A549 (cell line): ENCODE measurements around the gene EPB42.

Source experiments
- CBX2 ChIP-seq: fragments of 200-600 bp; sonication (generic); IDR thresholded peaks from 2 replicates; pipeline ENCODE4 v1.6.1; 2016; ENCODE audit warnings: low read depth, mild to moderate bottlenecking, borderline replicate concordance
- CEBPB ChIP-seq, 2 experiments: fragments of >200 bp in 1 of 2; sonication (Bioruptor Twin) in 1 of 2; formaldehyde crosslinking in 1 of 2; IDR thresholded peaks; 2 replicates each; pipeline ENCODE4 v1.6.1; 2012 to 2016
- EP300 ChIP-seq, 2 experiments: fragments of >200 bp; sonication (Bioruptor Twin); formaldehyde crosslinking; IDR thresholded peaks; 2 replicates in 1 of 2; 3 replicates in 1 of 2; pipeline ENCODE4 v1.6.1; 2016 to 2017
- MAX ChIP-seq: IDR thresholded peaks from 2 replicates; pipeline ENCODE4 v1.6.1; 2012
- MAZ ChIP-seq: fragments of 150-350 bp; IDR thresholded peaks from 2 replicates; pipeline ENCODE4 v1.6.1; 2014; ENCODE audit warnings: antibody characterized with exemption, low read depth, low read length, borderline replicate concordance
- POLR2A ChIP-seq: IDR thresholded peaks from 2 replicates; pipeline ENCODE4 v1.6.1; 2012; ENCODE audit warnings: mild to moderate bottlenecking, low read length
- RAD21 ChIP-seq, 2 experiments: fragments of >200 bp in 1 of 2; sonication (Bioruptor Twin) in 1 of 2; formaldehyde crosslinking in 1 of 2; IDR thresholded peaks in 1 of 2; conservative IDR thresholded peaks in 1 of 2; 2 replicates in 1 of 2; 3 replicates in 1 of 2; pipeline ENCODE4 v1.6.1; 2012 to 2018; ENCODE audit warnings: inconsistent platforms in 1 of 2
- RFX5 ChIP-seq: fragments of 450-650 bp; IDR thresholded peaks from 2 replicates; pipeline ENCODE4 v1.7.1; 2014; ENCODE audit warnings: antibody characterized with exemption, mild to moderate bottlenecking, moderate library complexity
- TF ChIP-seq, protein P1 (sequence below): fragments of >200 bp; sonication (Bioruptor Twin); formaldehyde crosslinking; IDR thresholded peaks from 3 replicates; pipeline ENCODE4 v1.5.1; 2016

DNA sequence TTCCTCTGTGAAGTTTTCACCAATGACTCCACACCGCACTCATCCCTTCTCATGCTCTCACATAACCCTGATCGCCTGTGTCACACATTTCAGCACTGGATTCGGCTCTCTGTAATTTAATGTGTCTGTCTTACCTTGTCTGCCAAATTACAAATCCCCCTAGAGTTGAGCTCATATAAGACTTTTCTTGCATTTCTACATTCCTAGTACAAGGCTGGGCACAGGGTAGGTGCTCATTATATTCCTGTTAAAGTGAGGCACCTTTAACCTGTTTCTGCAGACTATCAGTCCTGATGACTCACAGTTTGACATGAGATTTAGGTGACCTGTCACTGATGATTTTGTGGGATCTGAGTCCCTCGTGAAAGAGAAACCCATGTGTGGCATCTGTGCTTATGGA, 23.3 kb upstream of the EPB42 start:
- TF ChIP-seq, protein P1, sequence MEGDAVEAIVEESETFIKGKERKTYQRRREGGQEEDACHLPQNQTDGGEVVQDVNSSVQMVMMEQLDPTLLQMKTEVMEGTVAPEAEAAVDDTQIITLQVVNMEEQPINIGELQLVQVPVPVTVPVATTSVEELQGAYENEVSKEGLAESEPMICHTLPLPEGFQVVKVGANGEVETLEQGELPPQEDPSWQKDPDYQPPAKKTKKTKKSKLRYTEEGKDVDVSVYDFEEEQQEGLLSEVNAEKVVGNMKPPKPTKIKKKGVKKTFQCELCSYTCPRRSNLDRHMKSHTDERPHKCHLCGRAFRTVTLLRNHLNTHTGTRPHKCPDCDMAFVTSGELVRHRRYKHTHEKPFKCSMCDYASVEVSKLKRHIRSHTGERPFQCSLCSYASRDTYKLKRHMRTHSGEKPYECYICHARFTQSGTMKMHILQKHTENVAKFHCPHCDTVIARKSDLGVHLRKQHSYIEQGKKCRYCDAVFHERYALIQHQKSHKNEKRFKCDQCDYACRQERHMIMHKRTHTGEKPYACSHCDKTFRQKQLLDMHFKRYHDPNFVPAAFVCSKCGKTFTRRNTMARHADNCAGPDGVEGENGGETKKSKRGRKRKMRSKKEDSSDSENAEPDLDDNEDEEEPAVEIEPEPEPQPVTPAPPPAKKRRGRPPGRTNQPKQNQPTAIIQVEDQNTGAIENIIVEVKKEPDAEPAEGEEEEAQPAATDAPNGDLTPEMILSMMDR, result no peak
- TF ChIP-seq POLR2A (no peak), MAZ (no peak), RFX5 (no peak), CEBPB (IDR thresholded peaks at IDR 0.05) (no peak), EP300 (IDR thresholded peaks at IDR 0.05) (no peak), RAD21 (conservative IDR thresholded peaks at IDR 0.05 in 1 of 2, IDR thresholded peaks at IDR 0.05 in 1 of 2) (no peak), MAX (no peak), CBX2 (no peak)
